Glutamatergic neuron (in vitro differentiated cells): Measurements from ENCODE around the gene ABHD12. TPM values are rescaled to one million over a fixed set of nuclear protein-coding genes. Genes with fewer than 3 reads are reported as not detected.

Source experiments
- DNase-seq: peaks from one replicate; pipeline ENCODE4 v3.0.0; 2022
- H3K27ac Mint-ChIP-seq: one replicate; pipeline ENCODE4 v1.8.0; 2020; ENCODE audit warnings: mild to moderate bottlenecking, mixed read lengths, inconsistent platforms; ENCODE audit not compliant: unreplicated experiment
- H3K27me3 Mint-ChIP-seq: one replicate; pipeline ENCODE4 v1.8.0; 2020; ENCODE audit warnings: mild to moderate bottlenecking, moderate library complexity, mixed read lengths, inconsistent platforms; ENCODE audit not compliant: unreplicated experiment
- H3K36me3 Mint-ChIP-seq: one replicate; pipeline ENCODE4 v1.8.0; 2020; ENCODE audit warnings: mild to moderate bottlenecking, mixed read lengths, inconsistent platforms; ENCODE audit not compliant: unreplicated experiment
- H3K4me1 Mint-ChIP-seq: one replicate; pipeline ENCODE4 v1.8.0; 2020; ENCODE audit warnings: mild to moderate bottlenecking, low read depth, mixed read lengths, inconsistent platforms; ENCODE audit not compliant: unreplicated experiment
- H3K4me3 Mint-ChIP-seq: one replicate; pipeline ENCODE4 v1.8.0; 2020; ENCODE audit warnings: mild to moderate bottlenecking, mixed read lengths, inconsistent platforms; ENCODE audit not compliant: unreplicated experiment
- H3K9me3 Mint-ChIP-seq: one replicate; pipeline ENCODE4 v1.8.0; 2020; ENCODE audit warnings: mild to moderate bottlenecking, moderate library complexity, mixed read lengths, inconsistent platforms; ENCODE audit not compliant: unreplicated experiment
- CTCF ChIP-seq: fragments of 200-600 bp; sonication (generic); IDR thresholded peaks from one replicate; pipeline ENCODE4 v1.5.0; 2021; ENCODE audit not compliant: partially characterized antibody, unreplicated experiment
- total RNA-seq: library from RNA; stranded (reverse); fragmentation: NEBNext Ultra II Directional; extraction: Animal tissue kit (Norgen Biotek cat#: 25700); gene quantifications from one replicate; pipeline ENCODE4 v1.2.1, GENCODE V29; 2021; ENCODE audit not compliant: unreplicated experiment

ABHD12 gene
- total RNA-seq, 1 donor from 2014 or later, result 101 TPM

GRCh38 chr20:25279403-25279802 is 111.2 kb downstream of the ABHD12 start:
- Mint-ChIP-seq H3K27ac (no peak overlapping the region), H3K9me3 (peaks cover 17% of the 10 kb centered on the region), H3K4me3 (no peak overlapping the region)

GRCh38 chr20:25278636-25279361 is 111.8 kb downstream of the ABHD12 start:
- no peak overlapping the region for H3K27ac Mint-ChIP-seq
- H3K4me1 Mint-ChIP-seq, result no peaks in the 10 kb centered on the region
- H3K36me3 Mint-ChIP-seq, result peaks cover 4% of the 10 kb centered on the region
- peaks cover 7% of the 10 kb centered on the region for H3K27me3 Mint-ChIP-seq
- peak; percentile 7 for DNase-seq
- H3K4me3 Mint-ChIP-seq, result no peak overlapping the region
- H3K9me3 Mint-ChIP-seq, result peaks cover 21% of the 10 kb centered on the region
- no peak for TF ChIP-seq CTCF

More at GRCh38 chr20:25279403-25279802, 111.2 kb downstream of the ABHD12 start:
- no peak for DNase-seq
- no peaks in the 10 kb centered on the region for H3K36me3 Mint-ChIP-seq
- peaks cover 9% of the 10 kb centered on the region for H3K27me3 Mint-ChIP-seq
- H3K4me1 Mint-ChIP-seq, result no peaks in the 10 kb centered on the region
- TF ChIP-seq CTCF, result no peak

GRCh38 chr20:25277941-25278521 is 112.6 kb downstream of the ABHD12 start:
- Mint-ChIP-seq H3K27me3 (peaks cover 8% of the 10 kb centered on the region), H3K4me1 (no peaks in the 10 kb centered on the region), H3K36me3 (peaks cover 4% of the 10 kb centered on the region), H3K27ac (no peak overlapping the region), H3K4me3 (no peak overlapping the region), H3K9me3 (peaks cover 21% of the 10 kb centered on the region)
- TF ChIP-seq CTCF, result no peak
- DNase-seq, result no peak

- H3K9me3 Mint-ChIP-seq, result peaks cover 14% of the 10 kb centered on the region
- peak; percentile 7 for DNase-seq
- no peak for TF ChIP-seq CTCF
- peaks cover 4% of the 10 kb centered on the region for H3K36me3 Mint-ChIP-seq
- H3K27ac Mint-ChIP-seq, result no peak overlapping the region
- H3K27me3 Mint-ChIP-seq, result peaks cover 8% of the 10 kb centered on the region
- H3K4me3 Mint-ChIP-seq, result no peak overlapping the region
- peaks cover 3% of the 10 kb centered on the region for H3K4me1 Mint-ChIP-seq
These were observed 113.4 kb downstream of the ABHD12 start for GRCh38 chr20:25277051-25277801.

- peak; percentile 8 for DNase-seq
- no peak overlapping the region for H3K27ac Mint-ChIP-seq
These were observed 114.0 kb downstream of the ABHD12 start for GRCh38 chr20:25276533-25277050.

More at GRCh38 chr20:25276533-25277050, 114.0 kb downstream of the ABHD12 start:
- no peak for TF ChIP-seq CTCF
- Mint-ChIP-seq H3K4me1 (peaks cover 5% of the 10 kb centered on the region), H3K27me3 (peaks cover 8% of the 10 kb centered on the region), H3K9me3 (peaks cover 14% of the 10 kb centered on the region), H3K36me3 (peaks cover 4% of the 10 kb centered on the region), H3K4me3 (no peak overlapping the region)
